Measurements from ENCODE around the gene OR2C3.

DNA sequence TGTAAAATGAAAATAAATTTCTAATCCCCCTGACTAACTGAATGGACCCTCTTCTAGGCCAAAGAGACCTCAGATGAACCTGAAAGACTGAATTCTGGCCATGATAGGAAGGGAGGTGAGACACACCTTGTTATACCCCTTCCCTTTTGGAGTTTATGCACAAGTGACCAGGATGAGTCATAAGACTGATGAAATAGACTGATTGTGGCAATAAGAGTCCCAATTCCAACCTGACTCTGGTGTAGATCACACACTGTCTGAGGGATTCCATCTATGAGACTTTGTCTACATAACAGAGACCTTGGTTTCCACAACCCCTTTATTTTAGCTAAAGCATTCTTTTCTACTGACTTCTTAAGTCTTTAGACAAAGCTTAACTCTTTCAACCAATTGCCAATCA lies 38.4 kb upstream of the OR2C3 start:
- no peak for TF ChIP-seq POLR2A (IDR thresholded peaks at IDR 0.05)
- TF ChIP-seq, protein P1, sequence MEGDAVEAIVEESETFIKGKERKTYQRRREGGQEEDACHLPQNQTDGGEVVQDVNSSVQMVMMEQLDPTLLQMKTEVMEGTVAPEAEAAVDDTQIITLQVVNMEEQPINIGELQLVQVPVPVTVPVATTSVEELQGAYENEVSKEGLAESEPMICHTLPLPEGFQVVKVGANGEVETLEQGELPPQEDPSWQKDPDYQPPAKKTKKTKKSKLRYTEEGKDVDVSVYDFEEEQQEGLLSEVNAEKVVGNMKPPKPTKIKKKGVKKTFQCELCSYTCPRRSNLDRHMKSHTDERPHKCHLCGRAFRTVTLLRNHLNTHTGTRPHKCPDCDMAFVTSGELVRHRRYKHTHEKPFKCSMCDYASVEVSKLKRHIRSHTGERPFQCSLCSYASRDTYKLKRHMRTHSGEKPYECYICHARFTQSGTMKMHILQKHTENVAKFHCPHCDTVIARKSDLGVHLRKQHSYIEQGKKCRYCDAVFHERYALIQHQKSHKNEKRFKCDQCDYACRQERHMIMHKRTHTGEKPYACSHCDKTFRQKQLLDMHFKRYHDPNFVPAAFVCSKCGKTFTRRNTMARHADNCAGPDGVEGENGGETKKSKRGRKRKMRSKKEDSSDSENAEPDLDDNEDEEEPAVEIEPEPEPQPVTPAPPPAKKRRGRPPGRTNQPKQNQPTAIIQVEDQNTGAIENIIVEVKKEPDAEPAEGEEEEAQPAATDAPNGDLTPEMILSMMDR (IDR thresholded peaks at IDR 0.05) = no peak

All from uterus (tissue), 2 donors.